ENCODE data around the gene CENPP.

CENPP gene

GRCh38 chr9:92513349-92513748 is 187.6 kb downstream of the CENPP start:
- DNase-seq = no peak

DNA sequence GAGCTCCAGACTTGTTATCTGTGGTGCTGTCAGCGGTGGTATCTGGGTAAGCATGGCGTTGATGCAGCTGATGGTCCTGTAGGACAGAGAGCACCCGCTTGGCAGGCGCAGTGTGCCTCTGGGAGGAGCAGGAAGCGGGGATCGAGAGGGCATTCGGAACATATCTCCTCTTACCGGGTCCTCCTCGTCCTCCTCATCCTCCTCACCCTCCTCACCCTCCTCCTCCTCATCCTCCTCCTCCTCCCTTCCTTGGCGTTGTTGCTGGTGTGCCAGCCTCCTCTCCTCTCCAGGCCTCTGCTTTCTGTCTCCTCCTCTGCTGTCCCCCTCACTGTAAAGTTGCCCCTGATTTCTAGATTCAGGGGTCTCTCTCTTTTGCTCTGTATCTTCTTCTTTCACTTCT is 188.9 kb downstream of the CENPP start:
- no peak for DNase-seq

DNA sequence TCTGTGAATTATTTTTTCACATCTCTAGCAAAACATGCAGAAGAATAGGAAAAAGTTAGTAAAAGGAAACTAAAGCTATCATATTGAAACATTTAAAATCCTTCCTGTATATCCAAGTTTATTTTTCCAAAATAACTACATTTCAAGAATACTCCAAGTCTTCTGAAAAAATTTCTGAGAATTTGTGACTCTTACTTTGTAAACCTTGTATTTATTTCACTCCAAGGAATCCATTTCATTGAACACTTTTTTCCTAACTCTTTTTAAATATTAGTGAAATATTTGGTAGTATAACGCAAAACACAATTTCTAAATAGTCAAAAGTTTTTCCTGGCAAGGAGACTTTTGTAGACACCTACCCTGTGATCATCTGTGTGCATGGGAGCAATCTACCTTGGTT is 190.8 kb downstream of the CENPP start:
- no peak for DNase-seq

- no peak for DNase-seq
These were observed 191.3 kb downstream of the CENPP start for GRCh38 chr9:92517046-92517445.

GRCh38 chr9:92518199-92518598 is 192.4 kb downstream of the CENPP start:
- no peak for DNase-seq

DNA sequence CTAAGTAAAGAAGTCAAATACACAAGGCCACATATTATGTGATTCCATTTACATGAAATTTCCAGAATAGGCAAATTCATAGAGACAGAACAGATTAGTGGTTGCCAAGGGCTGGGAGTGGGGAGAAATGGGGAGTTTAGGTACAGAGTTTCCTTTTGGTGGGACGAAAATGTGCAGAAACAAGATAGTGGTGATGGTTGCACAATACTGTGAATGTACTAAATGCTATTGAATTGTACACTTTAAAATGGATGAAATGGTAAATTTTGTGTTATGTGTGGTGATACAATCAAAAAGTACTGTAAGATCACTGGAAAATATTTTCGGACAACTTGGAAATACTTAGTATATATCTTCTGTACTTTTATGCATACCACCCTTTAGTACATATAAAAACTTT is 195.1 kb downstream of the CENPP start:
- no peak for DNase-seq

DNA sequence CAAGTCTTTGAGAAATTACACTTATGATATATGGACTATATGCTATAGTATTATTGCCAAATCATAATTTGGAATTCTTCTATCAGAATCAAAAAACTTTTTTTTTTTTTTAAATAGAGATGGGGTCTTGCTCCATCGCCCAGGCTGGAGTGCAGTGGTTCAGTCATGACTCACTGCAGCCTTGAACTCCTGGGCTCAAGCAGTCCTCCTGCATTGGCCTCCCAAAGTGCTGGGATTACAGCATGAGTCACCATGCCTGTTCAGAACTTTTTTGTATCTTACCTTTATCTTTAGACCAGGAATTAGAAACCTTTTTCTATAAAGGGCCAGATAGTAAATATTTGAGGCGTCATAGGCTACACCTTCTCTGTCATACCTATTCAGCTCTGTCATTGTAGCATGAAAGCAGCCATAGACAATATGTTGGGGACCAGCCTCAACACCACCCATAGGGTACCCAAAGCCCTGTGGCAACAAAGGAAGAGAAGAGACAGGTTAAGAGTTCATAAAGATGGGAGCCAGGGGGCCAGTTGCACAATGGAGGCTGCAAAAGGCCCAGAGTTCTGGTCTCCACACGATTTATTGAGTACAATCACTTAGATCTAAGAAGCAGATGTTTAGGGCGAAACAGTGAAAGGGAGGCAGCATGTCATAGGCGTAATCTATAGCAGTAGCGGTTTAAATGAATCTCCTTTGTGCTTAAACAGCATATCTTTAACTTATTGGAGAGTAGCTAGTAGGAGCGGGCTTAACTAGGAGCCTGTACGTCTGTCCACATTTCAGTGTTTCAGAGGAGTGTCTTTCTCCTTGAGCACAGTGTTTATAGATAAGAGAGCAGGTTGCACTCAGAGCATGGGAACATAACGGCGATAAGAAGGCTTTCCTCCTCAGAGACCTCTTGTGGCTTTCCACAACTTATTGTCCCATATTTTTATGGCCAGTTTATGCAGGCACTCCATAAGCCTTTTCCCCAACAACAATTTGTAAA is 197.5 kb downstream of the CENPP start:
- no peak for DNase-seq

GRCh38 chr9:92524881-92525280 is 199.1 kb downstream of the CENPP start:
- DNase-seq = no peak

GRCh38 chr9:92525306-92525705 is 199.6 kb downstream of the CENPP start:
- no peak for DNase-seq

GRCh38 chr9:92527291-92527828 is 201.6 kb downstream of the CENPP start:
- DNase-seq = no peak

DNA sequence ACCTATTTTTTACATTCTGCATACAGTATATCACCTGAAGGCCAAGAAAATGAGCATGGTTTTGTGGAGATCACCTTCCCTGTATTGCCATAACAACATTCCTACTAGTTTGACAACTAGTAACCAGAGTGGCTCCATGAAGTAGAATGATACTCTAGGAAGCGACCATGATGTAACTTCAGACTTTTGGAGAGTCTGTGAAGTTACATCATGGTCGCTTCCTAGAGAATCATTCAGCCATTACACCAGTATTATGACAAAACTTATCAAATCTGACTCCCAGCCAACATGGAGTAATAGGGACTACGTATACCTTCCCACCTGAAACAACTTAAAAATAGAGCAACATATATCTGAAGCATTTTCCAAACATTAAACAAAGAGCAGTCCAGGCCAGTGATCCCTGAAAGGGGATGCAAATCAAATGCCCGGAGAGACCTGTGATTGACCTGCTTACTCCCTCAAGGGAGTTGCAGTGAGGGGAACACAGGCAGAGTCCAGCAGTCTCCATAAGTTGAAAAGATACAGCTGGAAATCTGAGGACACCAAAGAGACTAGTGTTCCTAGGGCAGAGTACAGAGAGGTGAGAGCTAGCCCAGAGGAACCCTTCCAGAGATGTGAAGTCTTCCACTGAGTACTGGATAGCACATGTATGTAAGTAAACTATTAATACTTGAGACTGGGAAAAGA is 202.2 kb downstream of the CENPP start:
- no peak for DNase-seq

- no peak for DNase-seq
These were observed 202.7 kb downstream of the CENPP start for GRCh38 chr9:92528522-92528849.

- DNase-seq = no peak
These were observed 203.4 kb downstream of the CENPP start for GRCh38 chr9:92529124-92529523.

DNA sequence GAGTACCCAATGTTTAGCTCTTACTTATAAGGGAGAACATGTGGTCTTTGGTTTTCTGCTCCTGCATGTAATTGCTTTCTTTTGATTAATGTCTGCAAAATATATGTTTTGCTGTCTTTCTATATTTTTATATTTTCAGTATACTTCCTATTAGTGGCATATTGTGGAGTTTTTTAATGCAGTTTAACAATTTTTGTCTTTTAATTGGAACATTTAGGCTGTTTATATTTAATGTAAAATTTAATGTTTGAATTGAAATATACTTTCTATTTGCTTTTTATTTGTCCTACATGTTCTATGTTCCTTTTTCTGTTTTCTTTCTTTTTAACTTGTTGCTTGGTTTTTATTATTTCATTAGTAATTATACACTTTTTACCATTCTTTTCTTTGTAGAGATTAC is 205.1 kb downstream of the CENPP start:
- DNase-seq = no peak

- no peak for DNase-seq
These were observed 208.5 kb downstream of the CENPP start for GRCh38 chr9:92534204-92534603.

DNA sequence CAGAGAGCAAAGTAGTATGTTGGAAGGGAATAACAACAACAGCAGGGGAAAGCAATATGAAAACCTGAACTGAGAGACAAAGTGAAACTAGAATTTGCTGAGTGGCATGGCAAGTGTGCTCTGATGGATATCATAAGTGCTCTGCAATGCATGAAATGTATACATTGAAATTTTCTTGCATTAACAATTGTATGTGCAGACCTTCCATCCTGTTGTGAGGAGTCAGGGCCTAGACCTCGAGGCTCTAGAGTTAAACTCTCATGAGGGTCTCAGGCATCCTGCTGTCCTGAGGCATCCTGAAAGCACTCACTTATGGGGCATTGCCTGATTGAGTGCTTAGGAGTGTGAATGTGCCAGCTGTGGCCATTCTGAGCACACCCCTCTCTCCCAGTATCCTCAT is 208.9 kb downstream of the CENPP start:
- DNase-seq = no peak

DNA sequence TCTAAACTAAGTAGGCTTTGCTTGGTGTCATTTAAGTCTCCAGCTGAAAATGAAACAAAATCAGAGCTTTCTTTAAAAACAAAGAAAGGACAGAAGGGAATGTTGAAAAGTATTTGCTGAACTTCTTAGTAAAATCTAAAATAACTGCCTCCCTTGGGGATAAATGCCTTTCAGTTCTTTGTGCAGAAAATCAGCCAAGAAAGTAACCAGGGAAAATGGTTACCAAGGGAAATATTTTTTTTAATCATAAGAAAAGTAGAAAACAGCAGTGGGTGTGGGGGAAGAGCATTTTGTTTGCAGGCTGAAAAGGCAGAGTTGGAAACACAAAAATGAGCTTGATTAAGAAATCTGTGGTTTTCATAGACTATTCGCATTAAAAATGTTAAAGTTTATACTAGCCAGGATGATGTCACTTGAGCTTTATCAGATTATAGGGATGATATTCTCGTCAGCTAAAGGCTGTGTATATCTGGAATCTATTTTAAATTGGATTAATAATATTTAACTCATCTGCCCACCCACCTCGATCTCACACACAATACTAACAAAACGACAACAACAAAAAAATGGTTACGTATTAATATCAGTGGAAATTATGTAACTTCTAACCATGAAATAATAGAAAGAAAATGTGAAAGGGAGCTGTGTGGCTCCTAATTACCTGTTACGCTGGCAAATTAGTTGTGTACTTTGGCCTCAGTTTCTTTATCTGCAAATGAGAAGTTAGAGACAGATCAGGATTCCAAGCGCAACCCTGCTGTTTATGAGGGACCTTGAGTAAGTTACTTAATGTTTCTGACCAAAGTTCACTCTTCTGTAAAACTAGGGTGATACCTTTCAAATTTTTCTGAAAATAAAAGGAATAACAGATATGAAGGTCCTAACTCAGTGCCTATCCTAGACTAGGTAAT is 210.4 kb downstream of the CENPP start, which contains the start of gene ECM2:
ECM2 (minus strand) TSS at position 51 of the 911 bp plus-strand sequence. CDS start 13,124 bp downstream, outside the sequence.
- DNase-seq = no peak

DNA sequence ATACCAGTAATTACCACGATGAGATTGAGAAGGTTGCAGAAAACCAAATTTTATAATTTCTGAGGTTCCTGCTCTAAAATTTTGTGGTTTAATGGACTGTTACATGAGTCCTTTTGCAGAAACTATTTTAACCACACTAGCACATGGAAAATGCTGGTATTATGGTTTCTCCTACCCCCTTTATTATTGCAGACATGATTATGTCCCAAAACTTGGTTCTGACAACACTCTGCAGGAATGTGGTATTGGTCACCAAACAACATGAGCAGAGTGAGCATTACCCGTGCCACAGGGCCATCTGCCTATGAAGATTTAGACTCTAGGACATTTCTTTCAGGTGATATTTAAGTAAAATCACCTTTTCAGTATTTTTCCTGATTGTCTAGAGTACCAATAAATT is 212.8 kb downstream of the CENPP start:
- DNase-seq = no peak

GRCh38 chr9:92543972-92544371 is 218.2 kb downstream of the CENPP start:
- DNase-seq = no peak

GRCh38 chr9:92545002-92545510 is 219.3 kb downstream of the CENPP start:
- no peak for DNase-seq

GRCh38 chr9:92547356-92547755 is 221.6 kb downstream of the CENPP start:
- no peak for DNase-seq

GRCh38 chr9:92550765-92551164 is 225.0 kb downstream of the CENPP start:
- DNase-seq = no peak
